ENCODE data around the gene NXN. TPM values are rescaled to one million over a fixed set of nuclear protein-coding genes. Genes with fewer than 3 reads are reported as not detected.
"Not testable (repeated sequence)": the region's sequence is repeated elsewhere in the genome, so short reads cannot be mapped to it uniquely, and the experiment has no call there.

The NXN gene
- total and polyA plus RNA-seq, 9 donors: 36.8 to 58.9 (median 54.1) TPM

DNA sequence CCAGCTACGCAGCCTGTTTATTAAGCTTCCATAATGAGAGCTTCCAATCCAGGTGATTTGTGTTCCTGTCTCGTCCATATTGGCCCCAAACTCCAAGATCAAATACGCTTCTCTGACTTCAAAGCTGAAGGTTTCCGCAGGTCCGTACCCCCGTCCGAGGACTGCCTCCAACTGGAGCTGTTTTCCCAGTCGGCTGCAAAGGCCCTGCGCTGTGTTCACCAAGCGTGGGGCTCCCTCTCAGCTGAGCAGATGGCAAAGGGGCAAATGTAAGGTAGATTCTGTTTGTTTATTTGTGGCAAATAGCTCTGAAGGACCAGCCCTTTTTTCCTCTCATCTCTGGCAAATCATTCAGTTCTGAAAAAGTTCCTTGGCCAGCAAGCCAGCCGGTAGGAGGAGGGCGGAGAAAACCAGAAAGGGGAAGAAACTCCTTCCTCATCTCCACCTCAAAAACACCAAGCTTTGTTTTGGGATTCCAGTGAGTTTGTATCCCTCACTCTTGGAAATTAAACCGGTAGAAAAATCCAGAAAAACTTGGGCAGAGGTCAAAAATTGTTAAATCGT, 35.2 kb downstream of the NXN start:
- no peak overlapping the region for H3K27ac ChIP-seq (ENCODE audit: low read length)
- H3K4me3 ChIP-seq (ENCODE audit: low read length): no peak overlapping the region
- H3K4me1 ChIP-seq (ENCODE audit: control insufficient read depth, insufficient read depth, low read length): peaks cover 2% of the 10 kb centered on the region
- no peaks in the 10 kb centered on the region for H3K27me3 ChIP-seq (ENCODE audit: control insufficient read depth, insufficient read depth, low read length)
- no peak for DNase-seq
- 65% methylated on average over 7 of the region's 14 CpGs for WGBS (ENCODE audit: insufficient coverage)
- no peaks in the 10 kb centered on the region for H3K9me3 ChIP-seq (replicated peaks; ENCODE audit: control insufficient read depth, low read depth, low read length)
- peaks cover 8% of the 10 kb centered on the region for H3K36me3 ChIP-seq (ENCODE audit: control insufficient read depth, insufficient read depth, low read length)

DNA sequence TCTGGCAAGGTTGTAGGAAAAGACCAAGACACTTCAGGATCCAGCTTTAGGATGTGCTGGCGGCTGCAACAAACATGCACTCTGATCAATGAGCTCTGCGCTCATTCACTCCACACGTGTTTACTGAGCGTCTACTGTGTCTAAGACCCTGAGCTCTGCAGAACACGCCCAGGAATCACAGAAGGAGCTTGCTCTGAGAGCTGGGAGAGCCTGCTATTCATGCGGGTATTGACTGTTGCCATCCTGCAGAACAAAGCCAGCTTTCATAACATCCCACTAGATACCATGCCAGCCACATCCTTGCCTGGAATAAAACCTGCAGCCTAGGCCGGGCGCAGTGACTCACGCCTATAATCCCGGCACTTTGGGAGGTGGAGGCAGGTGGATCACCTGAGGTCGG, 44.1 kb downstream of the NXN start:
- Histone ChIP-seq H3K9me3 (replicated peaks; ENCODE audit: control insufficient read depth, low read depth, low read length) (no peaks in the 10 kb centered on the region), H3K36me3 (ENCODE audit: control insufficient read depth, insufficient read depth, low read length) (peaks cover 10% of the 10 kb centered on the region), H3K27me3 (ENCODE audit: control insufficient read depth, insufficient read depth, low read length) (no peaks in the 10 kb centered on the region), H3K4me1 (ENCODE audit: control insufficient read depth, insufficient read depth, low read length) (peaks cover 26% of the 10 kb centered on the region), H3K4me3 (ENCODE audit: low read length) (no peak overlapping the region), H3K27ac (ENCODE audit: low read length) (no peak overlapping the region)
- 88% methylated on average over 6 of the region's 11 CpGs for WGBS (ENCODE audit: insufficient coverage)
- no peak for DNase-seq

DNA sequence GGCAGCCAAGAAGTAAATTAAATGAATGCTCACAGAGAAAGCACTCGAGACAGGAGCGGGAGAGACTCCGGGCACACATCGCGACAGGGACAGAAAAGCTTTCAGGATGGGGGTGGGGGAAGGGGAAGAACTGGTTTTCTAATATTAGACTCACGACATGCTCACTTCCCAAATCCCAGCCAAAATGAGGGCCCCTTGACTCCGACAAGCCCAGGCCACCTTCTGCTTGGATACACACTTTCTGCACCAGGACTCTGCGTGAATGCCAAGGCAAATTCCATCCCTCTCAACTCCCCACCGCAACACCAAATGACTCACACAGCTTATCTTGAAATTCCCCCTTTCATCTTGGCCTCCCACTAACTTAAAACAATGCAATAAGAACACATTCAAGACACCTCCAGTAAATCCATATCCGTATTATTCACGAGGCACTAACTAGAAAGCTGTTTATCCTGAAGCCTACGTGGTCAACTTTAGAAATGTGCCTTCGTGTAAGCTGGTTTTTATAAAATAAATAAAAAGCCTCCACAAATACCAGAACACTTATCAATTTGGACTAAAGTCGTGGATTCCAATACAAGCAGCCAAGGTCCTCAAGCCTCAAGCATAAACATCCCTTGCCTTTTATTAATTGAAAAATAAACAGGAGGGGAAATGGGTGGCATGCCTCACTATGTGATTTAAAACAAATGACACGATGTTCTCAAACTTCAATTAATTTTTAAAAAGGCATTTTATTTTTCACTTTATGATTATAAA, 46.1 kb downstream of the NXN start:
- peak; percentile 45 for DNase-seq
- H3K36me3 ChIP-seq (ENCODE audit: control insufficient read depth, insufficient read depth, low read length): peaks cover 10% of the 10 kb centered on the region
- peaks cover 43% of the 10 kb centered on the region for H3K4me1 ChIP-seq (ENCODE audit: control insufficient read depth, insufficient read depth, low read length)
- 9% methylated on average over 5 of the region's 15 CpGs for WGBS (ENCODE audit: insufficient coverage)
- peak overlapping the region; percentile 35 for H3K27ac ChIP-seq (ENCODE audit: low read length)
- H3K4me3 ChIP-seq (ENCODE audit: low read length): no peak overlapping the region
- no peaks in the 10 kb centered on the region for H3K27me3 ChIP-seq (ENCODE audit: control insufficient read depth, insufficient read depth, low read length)
- H3K9me3 ChIP-seq (replicated peaks; ENCODE audit: control insufficient read depth, low read depth, low read length): no peaks in the 10 kb centered on the region

DNA sequence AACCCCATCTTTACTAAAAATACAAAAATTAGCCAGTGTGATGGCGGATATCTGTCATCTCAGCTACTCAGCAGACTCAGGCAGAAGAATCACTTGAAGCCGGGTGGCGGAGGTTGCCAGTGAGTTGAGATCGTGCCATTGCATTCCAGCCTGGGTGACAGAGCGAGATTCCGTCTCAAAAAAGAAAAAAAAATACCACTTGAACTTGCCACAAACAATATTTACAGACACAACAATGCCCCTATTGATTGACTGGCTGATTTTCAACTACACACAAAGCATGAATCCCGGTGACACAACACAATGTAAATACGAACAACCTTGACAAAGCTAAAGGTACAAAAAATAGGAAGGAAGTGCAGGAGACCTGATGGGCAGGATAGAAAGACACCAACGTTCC, 49.3 kb downstream of the NXN start:
- no peaks in the 10 kb centered on the region for H3K27me3 ChIP-seq (ENCODE audit: control insufficient read depth, insufficient read depth, low read length)

DNA sequence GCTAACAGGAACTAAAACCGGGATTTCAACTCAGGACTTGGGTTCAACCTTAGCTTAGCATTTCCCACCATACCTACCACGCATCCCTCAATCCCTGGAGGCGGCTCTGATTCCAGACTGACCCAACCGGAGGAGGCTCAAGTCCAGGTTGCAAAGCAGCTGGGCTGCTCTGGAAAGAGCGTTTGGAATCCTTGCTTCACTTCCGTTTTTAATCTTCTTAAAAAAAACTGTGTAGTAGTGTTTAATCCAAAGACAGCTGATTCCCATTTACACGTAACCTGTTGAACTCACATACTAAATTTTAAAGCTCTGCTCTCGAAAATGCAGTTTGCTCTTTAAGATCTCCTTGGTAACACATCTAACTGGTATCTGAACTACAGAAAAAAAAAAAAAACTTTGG, 50.0 kb downstream of the NXN start:
- no peaks in the 10 kb centered on the region for H3K9me3 ChIP-seq (replicated peaks; ENCODE audit: control insufficient read depth, low read depth, low read length)
- no peaks in the 10 kb centered on the region for H3K27me3 ChIP-seq (ENCODE audit: control insufficient read depth, insufficient read depth, low read length)
- H3K4me1 ChIP-seq (ENCODE audit: control insufficient read depth, insufficient read depth, low read length): peaks cover 59% of the 10 kb centered on the region
- peaks cover 5% of the 10 kb centered on the region for H3K36me3 ChIP-seq (ENCODE audit: control insufficient read depth, insufficient read depth, low read length)
- no peak overlapping the region for H3K4me3 ChIP-seq (ENCODE audit: low read length)
- peak overlapping the region; percentile 86 for H3K27ac ChIP-seq (ENCODE audit: low read length)
- DNase-seq: peak; percentile 92
- 20% methylated on average over 1 of the region's 8 CpGs for WGBS (ENCODE audit: insufficient coverage)

More for the DNA sequence above, 49.3 kb downstream of the NXN start:
- no peaks in the 10 kb centered on the region for H3K9me3 ChIP-seq (replicated peaks; ENCODE audit: control insufficient read depth, low read depth, low read length)
- peak overlapping the region; percentile 86 for H3K27ac ChIP-seq (ENCODE audit: low read length)
- peaks cover 52% of the 10 kb centered on the region for H3K4me1 ChIP-seq (ENCODE audit: control insufficient read depth, insufficient read depth, low read length)
- peaks cover 6% of the 10 kb centered on the region for H3K36me3 ChIP-seq (ENCODE audit: control insufficient read depth, insufficient read depth, low read length)
- no peak overlapping the region for H3K4me3 ChIP-seq (ENCODE audit: low read length)
- WGBS (ENCODE audit: insufficient coverage): 60% methylated on average over 2 of the region's 9 CpGs
- no peak for DNase-seq

DNA sequence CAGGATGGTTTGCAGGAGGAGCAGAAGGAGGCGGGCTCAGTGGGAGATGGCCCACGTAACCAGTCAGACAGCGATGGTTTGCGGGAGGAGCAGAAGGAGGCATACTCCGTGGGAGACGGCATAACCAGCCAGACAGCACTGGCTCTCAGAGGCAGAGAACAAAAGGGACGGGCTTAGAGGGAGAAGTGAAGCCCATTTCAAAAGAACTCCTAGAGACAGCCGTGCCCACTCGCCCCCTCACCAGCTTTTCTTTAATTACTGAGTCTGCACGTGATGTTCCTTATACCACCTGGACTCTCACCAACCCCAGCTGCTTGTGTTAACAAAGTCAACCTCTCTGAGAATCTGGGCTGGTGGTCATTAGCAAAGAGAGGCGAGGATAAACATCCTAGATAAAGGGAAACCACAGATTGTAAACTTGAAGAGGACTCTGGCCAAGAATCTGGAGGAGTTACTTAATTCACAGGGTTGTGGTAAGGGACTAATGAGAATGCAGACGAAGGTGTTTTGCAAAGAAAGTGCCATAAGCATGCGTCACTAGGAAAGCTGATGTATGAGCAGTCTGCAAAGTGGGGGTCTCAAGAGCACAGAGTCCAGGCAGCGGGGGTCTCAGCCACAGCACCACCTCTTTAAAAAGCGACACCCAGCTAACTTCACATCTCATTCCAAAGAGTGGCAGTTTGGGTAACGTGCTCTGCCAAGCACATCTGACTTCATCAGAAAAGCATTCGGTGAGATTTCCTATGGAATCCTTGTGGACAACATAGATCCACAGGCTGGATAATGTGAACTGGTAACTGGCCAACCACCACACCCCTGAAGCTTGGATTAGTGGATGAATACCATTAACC, 51.7 kb downstream of the NXN start:
- DNase-seq: peak; percentile 90
- H3K27ac ChIP-seq (ENCODE audit: low read length): peak overlapping the region; percentile 86
- H3K9me3 ChIP-seq (replicated peaks; ENCODE audit: control insufficient read depth, low read depth, low read length): no peaks in the 10 kb centered on the region
- peaks cover 8% of the 10 kb centered on the region for H3K36me3 ChIP-seq (ENCODE audit: control insufficient read depth, insufficient read depth, low read length)
- H3K4me1 ChIP-seq (ENCODE audit: control insufficient read depth, insufficient read depth, low read length): peaks cover 53% of the 10 kb centered on the region
- no peaks in the 10 kb centered on the region for H3K27me3 ChIP-seq (ENCODE audit: control insufficient read depth, insufficient read depth, low read length)
- no peak overlapping the region for H3K4me3 ChIP-seq (ENCODE audit: low read length)
- 32% methylated on average over 7 of the region's 17 CpGs for WGBS (ENCODE audit: insufficient coverage)

DNA sequence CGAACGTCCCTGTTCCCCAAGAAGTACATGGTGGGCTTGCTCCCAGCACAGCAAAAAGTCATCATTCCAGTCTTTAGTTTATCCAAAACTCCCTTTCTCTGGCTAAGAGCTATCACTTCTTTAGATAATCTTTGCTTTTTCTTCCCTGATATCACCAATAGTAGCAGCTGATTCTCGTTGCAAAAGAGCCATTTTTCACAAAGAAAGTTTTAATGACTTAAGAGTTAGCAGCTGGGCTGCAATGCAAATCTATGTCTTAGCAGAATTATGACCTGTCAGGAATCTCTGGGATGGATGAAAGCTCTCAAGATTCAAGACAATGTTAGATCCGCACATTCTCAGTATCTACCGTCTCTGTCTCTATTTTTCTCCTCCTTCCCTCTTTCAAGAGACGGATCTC, 53.8 kb downstream of the NXN start:
- Histone ChIP-seq H3K27me3 (ENCODE audit: control insufficient read depth, insufficient read depth, low read length) (no peaks in the 10 kb centered on the region), H3K4me3 (ENCODE audit: low read length) (no peak overlapping the region), H3K4me1 (ENCODE audit: control insufficient read depth, insufficient read depth, low read length) (peaks cover 46% of the 10 kb centered on the region), H3K36me3 (ENCODE audit: control insufficient read depth, insufficient read depth, low read length) (peaks cover 9% of the 10 kb centered on the region), H3K27ac (ENCODE audit: low read length) (no peak overlapping the region), H3K9me3 (replicated peaks; ENCODE audit: control insufficient read depth, low read depth, low read length) (no peaks in the 10 kb centered on the region)
- 57% methylated on average over 5 of the region's 6 CpGs for WGBS (ENCODE audit: insufficient coverage)
- no peak for DNase-seq

DNA sequence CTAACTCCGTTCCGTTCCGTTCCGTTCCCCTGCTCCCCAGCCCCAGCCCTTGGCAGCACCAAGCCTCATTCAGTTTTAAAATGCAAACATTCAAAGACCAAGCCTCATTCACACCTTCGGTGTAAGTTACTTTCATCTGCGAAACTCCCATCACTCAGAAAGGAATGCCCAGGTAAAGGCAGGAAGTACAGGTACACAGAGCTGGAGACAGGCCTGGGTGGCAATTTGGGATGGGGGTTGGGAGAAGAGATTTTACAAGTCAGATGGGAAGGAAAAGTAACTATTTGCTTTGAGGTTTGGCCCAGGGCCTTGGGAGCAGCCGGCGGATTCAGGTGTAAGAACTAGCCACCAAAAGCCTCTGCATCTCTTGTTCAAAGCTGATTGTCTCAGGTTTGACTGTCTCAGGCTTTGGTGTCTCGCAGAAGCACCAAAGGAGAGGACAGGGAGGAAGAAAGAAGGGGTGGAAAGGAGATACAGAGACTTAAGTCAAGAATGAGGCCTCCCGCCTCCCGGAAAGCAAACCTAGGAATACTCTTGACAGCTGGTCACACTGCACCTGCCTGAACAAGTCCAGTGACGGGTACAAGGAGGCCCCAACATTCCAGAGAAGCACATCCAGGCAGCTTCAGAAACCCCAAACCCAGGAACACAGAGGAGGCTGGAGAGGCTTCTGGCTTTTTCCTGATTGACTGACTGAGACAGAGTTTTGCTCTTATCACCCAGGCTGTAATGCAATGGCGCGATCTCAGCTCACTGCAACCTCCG, 54.7 kb downstream of the NXN start:
- H3K36me3 ChIP-seq (ENCODE audit: control insufficient read depth, insufficient read depth, low read length): peaks cover 9% of the 10 kb centered on the region
- no peak overlapping the region for H3K4me3 ChIP-seq (ENCODE audit: low read length)
- 83% methylated on average over 5 of the region's 15 CpGs for WGBS (ENCODE audit: insufficient coverage)
- H3K27me3 ChIP-seq (ENCODE audit: control insufficient read depth, insufficient read depth, low read length): no peaks in the 10 kb centered on the region
- no peaks in the 10 kb centered on the region for H3K9me3 ChIP-seq (replicated peaks; ENCODE audit: control insufficient read depth, low read depth, low read length)
- peaks cover 38% of the 10 kb centered on the region for H3K4me1 ChIP-seq (ENCODE audit: control insufficient read depth, insufficient read depth, low read length)
- DNase-seq: peak; percentile 52
- H3K27ac ChIP-seq (ENCODE audit: low read length): peak overlapping the region; percentile 36

DNA sequence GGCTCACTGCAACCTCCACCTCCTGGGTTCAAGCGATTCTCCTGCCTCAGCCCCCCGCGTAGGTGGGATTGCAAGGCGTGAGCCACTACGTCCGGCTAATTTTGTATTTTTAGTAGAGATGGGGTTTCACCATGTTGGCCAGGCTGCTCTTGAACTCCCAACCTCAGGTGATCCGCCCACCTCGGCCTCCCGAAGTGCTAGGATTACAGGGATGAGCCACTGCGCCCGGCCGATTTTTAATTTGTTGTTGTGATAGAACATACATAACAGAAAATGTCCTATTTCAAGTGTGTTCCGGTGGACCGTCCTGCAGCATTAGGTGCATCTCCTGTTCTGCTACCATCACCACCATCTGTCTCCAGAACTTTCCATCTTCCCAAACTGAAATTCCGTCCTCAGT, 55.3 kb downstream of the NXN start:
- H3K4me1 ChIP-seq (ENCODE audit: control insufficient read depth, insufficient read depth, low read length): peaks cover 34% of the 10 kb centered on the region
- not testable (repeated sequence) for H3K36me3 ChIP-seq (ENCODE audit: control insufficient read depth, insufficient read depth, low read length); H3K4me3 ChIP-seq (ENCODE audit: low read length); H3K9me3 ChIP-seq (replicated peaks; ENCODE audit: control insufficient read depth, low read depth, low read length); DNase-seq; H3K27ac ChIP-seq (ENCODE audit: low read length); H3K27me3 ChIP-seq (ENCODE audit: control insufficient read depth, insufficient read depth, low read length)
- 93% methylated on average over 2 of the region's 15 CpGs for WGBS (ENCODE audit: insufficient coverage)

All from muscle of leg (tissue), 11 donors.